Muscle of leg (tissue), 16 donors: ENCODE measurements around the gene OLAH. TPM values are rescaled to one million over a fixed set of nuclear protein-coding genes. Genes with fewer than 3 reads are reported as not detected.
"Not testable (repeated sequence)": the region's sequence is repeated elsewhere in the genome, so short reads cannot be mapped to it uniquely, and the experiment has no call there.

Source experiments
- DNase-seq: peaks from one replicate; pipeline ENCODE4 v3.0.0; 2013
- H3K27ac ChIP-seq: one replicate; pipeline ENCODE4 v1.5.1; 2013; ENCODE audit warnings: mild to moderate bottlenecking, low read length, control low read depth
- H3K27me3 ChIP-seq: one replicate; pipeline ENCODE4 v1.6.1; 2013; ENCODE audit warnings: low read length; ENCODE audit not compliant: control insufficient read depth, insufficient read depth
- H3K36me3 ChIP-seq: one replicate; pipeline ENCODE4 v1.6.1; 2013; ENCODE audit warnings: low read length; ENCODE audit not compliant: control insufficient read depth, insufficient read depth
- H3K4me1 ChIP-seq: one replicate; pipeline ENCODE4 v1.6.1; 2013; ENCODE audit warnings: low read length; ENCODE audit not compliant: control insufficient read depth, insufficient read depth
- H3K4me3 ChIP-seq: one replicate; pipeline ENCODE4 v1.5.1; 2013; ENCODE audit warnings: low read length, control low read depth
- H3K9me3 ChIP-seq: replicated peaks from 2 replicates; pipeline ENCODE4 v1.6.1; 2013; ENCODE audit warnings: low read depth, low read length; ENCODE audit not compliant: control insufficient read depth
- WGBS: methylation state at CpG from one replicate; pipeline ENCODE4 v1.1.5; 2013; ENCODE audit warnings: missing lambda C conversion rate; ENCODE audit not compliant: insufficient coverage; 5-methylcytosine and 5-hydroxymethylcytosine counted together
- long read RNA-seq, 11 donors: transcript quantifications; one replicate each; lab custom pipeline, GENCODE V29; 2026
- polyA plus RNA-seq, 8 donors: library from polyadenylated mRNA; unstranded; fragments of 120-200 nt; gene quantifications; one replicate each; pipeline versions ENCODE4 v1.2.1 to v1.2.3, GENCODE V29; 2013; ENCODE audit warnings: inconsistent platforms in 1 of 8, low replicate concordance in 1 of 8; ENCODE audit not compliant: insufficient read length in 8 of 8, insufficient read depth in 1 of 8
- total RNA-seq: library from RNA; stranded (reverse); fragments of 120-200 nt; gene quantifications from one replicate; pipeline ENCODE4 v1.2.4, GENCODE V29; 2013

The OLAH gene
- total RNA-seq = 0.13 TPM
- under 1 TPM in 3 of 8 donors, not detected in 5; 0.08 to 0.19 (median 0.13) TPM for polyA plus RNA-seq
- long read RNA-seq, donor 1 = 0 reads
- long read RNA-seq, donor 2 = 0 reads
- long read RNA-seq, donor 3 = 0 reads
- long read RNA-seq, donor 4 = 0 reads
- long read RNA-seq, donor 5 = 0 reads
- long read RNA-seq, donor 6 = 0 reads
- long read RNA-seq, donor 7 = 0 reads
- long read RNA-seq, donor 8 = 0 reads
- long read RNA-seq, donor 9 = 0 reads
- long read RNA-seq, donor 10 = 0 reads
- long read RNA-seq, donor 11 = 0 reads

GRCh38 chr10:15043674-15044073, at the start of gene OLAH:
OLAH (plus strand) TSS chr10:15043943; CDS start chr10:15047289, 3,346 bp downstream.
- no peak for DNase-seq
- Histone ChIP-seq H3K27ac (no peak within 1 kb of the TSS), H3K4me1 (no peaks in the 10 kb centered on the region), H3K9me3 (no peaks in the 10 kb centered on the region), H3K36me3 (no peaks in the 10 kb centered on the region), H3K27me3 (no peaks in the 10 kb centered on the region), H3K4me3 (no peak within 1 kb of the TSS)
- no CpG with 5 or more reads among the region's 1 CpG for WGBS

- DNase-seq = no peak
- WGBS = 63% methylated on average over 38 of the region's 50 CpGs
- Histone ChIP-seq H3K36me3 (no peaks in the 10 kb centered on the region), H3K4me1 (no peaks in the 10 kb centered on the region), H3K4me3 (no peak overlapping the region), H3K27me3 (no peaks in the 10 kb centered on the region), H3K27ac (no peak overlapping the region), H3K9me3 (no peaks in the 10 kb centered on the region)
Observed at GRCh38 chr10:14995964-14996565, 47.7 kb upstream of the OLAH start.

- not testable (repeated sequence) for DNase-seq, H3K36me3 ChIP-seq, H3K9me3 ChIP-seq, H3K27ac ChIP-seq, H3K4me3 ChIP-seq, H3K27me3 ChIP-seq, H3K4me1 ChIP-seq
- 73% methylated on average over 4 of the region's 5 CpGs for WGBS
Observed at GRCh38 chr10:15013530-15013929, 30.2 kb upstream of the OLAH start.

- H3K27me3 ChIP-seq = no peaks in the 10 kb centered on the region
- H3K4me1 ChIP-seq = no peaks in the 10 kb centered on the region
- no peak overlapping the region for H3K27ac ChIP-seq
- 90% methylated on average over 5 of the region's 7 CpGs for WGBS
- H3K36me3 ChIP-seq = no peaks in the 10 kb centered on the region
- no peak for DNase-seq
- no peaks in the 10 kb centered on the region for H3K9me3 ChIP-seq
- no peak overlapping the region for H3K4me3 ChIP-seq
Observed at GRCh38 chr10:15015451-15015850, 28.3 kb upstream of the OLAH start.

- H3K27me3 ChIP-seq, H3K4me1 ChIP-seq, H3K9me3 ChIP-seq, H3K36me3 ChIP-seq, DNase-seq, H3K27ac ChIP-seq, H3K4me3 ChIP-seq: not testable (repeated sequence)
- WGBS = 75% methylated on average over 1 of the region's 5 CpGs
Observed at GRCh38 chr10:15020966-15021365, 22.8 kb upstream of the OLAH start.

GRCh38 chr10:15023079-15023478, 20.7 kb upstream of the OLAH start:
- H3K36me3 ChIP-seq, H3K4me1 ChIP-seq, H3K27me3 ChIP-seq, H3K27ac ChIP-seq, DNase-seq, H3K9me3 ChIP-seq, H3K4me3 ChIP-seq: not testable (repeated sequence)
- WGBS = 93% methylated on average over 2 of the region's 6 CpGs

GRCh38 chr10:15024017-15025004, 19.4 kb upstream of the OLAH start:
- not testable (repeated sequence) for H3K36me3 ChIP-seq
- WGBS = 68% methylated on average over 3 of the region's 17 CpGs

GRCh38 chr10:15025040-15025439, 18.7 kb upstream of the OLAH start:
- not testable (repeated sequence) for DNase-seq, H3K27me3 ChIP-seq, H3K4me1 ChIP-seq, H3K27ac ChIP-seq, H3K4me3 ChIP-seq, H3K36me3 ChIP-seq, H3K9me3 ChIP-seq
- WGBS = no CpG with 5 or more reads among the region's 6 CpGs

More at GRCh38 chr10:15024017-15025004, 19.4 kb upstream of the OLAH start:
- not testable (repeated sequence) for H3K4me1 ChIP-seq, H3K27ac ChIP-seq, H3K4me3 ChIP-seq, H3K9me3 ChIP-seq, H3K27me3 ChIP-seq, DNase-seq

- Histone ChIP-seq H3K27me3 (no peaks in the 10 kb centered on the region), H3K27ac (no peak overlapping the region), H3K36me3 (no peaks in the 10 kb centered on the region), H3K4me1 (no peaks in the 10 kb centered on the region), H3K9me3 (no peaks in the 10 kb centered on the region), H3K4me3 (no peak overlapping the region)
- WGBS = 50% methylated on average over 1 of the region's 3 CpGs
- DNase-seq = no peak
Observed at GRCh38 chr10:15027741-15028140, 16.0 kb upstream of the OLAH start.
